Prostate gland (tissue), 2 donors: ENCODE measurements around the gene CHSY1. TPM values are rescaled to one million over a fixed set of nuclear protein-coding genes. Genes with fewer than 3 reads are reported as not detected.

Experiments
- DNase-seq: peaks from one replicate; pipeline ENCODE4 v3.0.0-alpha.2; 2019; ENCODE audit warnings: low spot score
- H3K27ac ChIP-seq, 2 donors: fragments of 200-600 bp; sonication (generic); 2 replicates each; pipeline ENCODE4 v1.5.1; 2017 to 2019
- H3K27me3 ChIP-seq: fragments of 200-600 bp; sonication (generic); replicated peaks from 2 replicates; pipeline ENCODE4 v1.5.1; 2019; ENCODE audit not compliant: insufficient read depth
- H3K36me3 ChIP-seq, 2 donors: fragments of 200-600 bp; sonication (generic); 1 replicate in 1 of 2; 2 replicates in 1 of 2; pipeline versions ENCODE4 v1.5.1 to v1.8.1; 2017 to 2019
- H3K4me1 ChIP-seq: fragments of 200-600 bp; sonication (generic); replicated peaks from 2 replicates; pipeline ENCODE4 v1.5.1; 2019
- H3K4me3 ChIP-seq, 2 donors: fragments of 200-600 bp; sonication (generic); 2 replicates each; pipeline ENCODE4 v1.5.1; 2017 to 2019
- H3K9me3 ChIP-seq: fragments of 200-600 bp; sonication (generic); 2 replicates; pipeline ENCODE4 v1.5.1; 2017
- CTCF ChIP-seq, 4 experiments: fragments of 200-600 bp in 2 of 4; fragments of 450-650 bp in 2 of 4; sonication (generic) in 2 of 4; IDR thresholded peaks; 1 replicate in 3 of 4; 2 replicates in 1 of 4; pipeline ENCODE4 v1.5.1; 2016 to 2019; ENCODE audit warnings: antibody characterized with exemption in 4 of 4, mild to moderate bottlenecking in 2 of 4, moderate library complexity in 2 of 4
- POLR2A ChIP-seq: fragments of 450-650 bp; IDR thresholded peaks from one replicate; pipeline ENCODE4 v1.6.1; 2016; ENCODE audit warnings: antibody characterized with exemption, mild to moderate bottlenecking
- POLR2AphosphoS5 ChIP-seq: sonication (generic); formaldehyde crosslinking; IDR thresholded peaks from one replicate; pipeline ENCODE4 v1.6.1; 2017; ENCODE audit warnings: antibody characterized with exemption
- WGBS: methylation state at CpG from one replicate; pipeline ENCODE4 v1.1.5; 2018; 5-methylcytosine and 5-hydroxymethylcytosine counted together
- intact Hi-C: fragments of 100-400 bp; cut with DNase I; formaldehyde crosslinking; loops from one replicate; pipeline ENCODE4 v1.14.2; 2022
- total RNA-seq, 2 donors: library from RNA; depleted of rRNA; stranded (reverse); fragments of >200 nt; gene quantifications; one replicate each; pipeline ENCODE4 v1.1.0, GENCODE V29; 2016

The CHSY1 gene
- total RNA-seq, 2 donors from 2014 or later, result 30.4 to 46.4 TPM

GRCh38 chr15:101264011-101264410 is 12.2 kb upstream of the CHSY1 start:
- H3K27me3 ChIP-seq, result no peaks in the 10 kb centered on the region
- no peak for DNase-seq
- H3K9me3 ChIP-seq, result no peaks in the 10 kb centered on the region
- H3K36me3 ChIP-seq, result no peaks in the 10 kb centered on the region
- intact Hi-C loops, result no loop called here
- no peaks in the 10 kb centered on the region for H3K4me1 ChIP-seq
- H3K4me3 ChIP-seq, result no peak overlapping the region
- TF ChIP-seq CTCF (IDR thresholded peaks at IDR 0.05), result no peak
- TF ChIP-seq POLR2AphosphoS5, result no peak
- no peak for TF ChIP-seq POLR2A
- no peak overlapping the region for H3K27ac ChIP-seq
- WGBS, result 97% methylated on average over 4 of the region's 4 CpGs

DNA sequence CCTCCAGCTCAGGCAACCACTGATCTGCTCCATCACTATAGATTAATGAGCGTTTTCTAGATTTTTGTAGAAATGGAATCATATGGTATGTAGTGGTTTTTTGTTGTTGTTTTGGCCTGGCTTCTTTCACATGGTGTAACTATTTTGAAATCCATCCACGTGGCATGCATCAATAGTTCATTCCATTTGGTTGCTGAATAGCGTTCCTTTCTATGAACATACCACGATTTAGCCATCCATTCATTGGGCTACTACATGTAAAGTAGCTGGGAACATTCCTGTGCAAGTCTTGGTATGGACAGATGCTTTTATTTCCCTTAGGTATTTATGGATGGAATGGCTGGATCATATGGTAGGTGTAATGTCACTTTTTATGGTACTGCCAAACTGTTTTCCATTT is 10.7 kb upstream of the CHSY1 start:
- Histone ChIP-seq H3K27me3 (no peaks in the 10 kb centered on the region), H3K4me3 (no peak overlapping the region), H3K9me3 (no peaks in the 10 kb centered on the region), H3K36me3 (no peaks in the 10 kb centered on the region), H3K27ac (no peak overlapping the region), H3K4me1 (no peaks in the 10 kb centered on the region)
- DNase-seq, result no peak
- intact Hi-C loops, result no loop called here
- TF ChIP-seq POLR2A (no peak), CTCF (IDR thresholded peaks at IDR 0.05) (no peak), POLR2AphosphoS5 (no peak)
- WGBS, result 77% methylated on average over 4 of the region's 4 CpGs

GRCh38 chr15:101258238-101259144 is 6.6 kb upstream of the CHSY1 start:
- DNase-seq, result peak; percentile 60
- no peak for TF ChIP-seq POLR2A
- TF ChIP-seq CTCF (IDR thresholded peaks at IDR 0.05), result peak; percentile 66 to 93 (median 88)
- TF ChIP-seq POLR2AphosphoS5, result peak; percentile 30
- H3K27me3 ChIP-seq, result no peaks in the 10 kb centered on the region
- intact Hi-C loops, result loop anchor here (2.0 to 10.0 kb wide), 2 partner anchors 244 to 634 kb away; no protein-coding TSS in a partner anchor
- no peak overlapping the region for H3K27ac ChIP-seq
- no peaks in the 10 kb centered on the region for H3K9me3 ChIP-seq
- no peaks in the 10 kb centered on the region for H3K36me3 ChIP-seq
- WGBS, result 34% methylated on average over 11 of the region's 11 CpGs
- H3K4me1 ChIP-seq, result no peaks in the 10 kb centered on the region
- H3K4me3 ChIP-seq, result no peak overlapping the region

GRCh38 chr15:101256757-101257156 is 4.9 kb upstream of the CHSY1 start:
- DNase-seq, result no peak
- Histone ChIP-seq H3K36me3 (no peaks in the 10 kb centered on the region), H3K4me3 (no peak overlapping the region), H3K4me1 (no peaks in the 10 kb centered on the region), H3K27me3 (no peaks in the 10 kb centered on the region), H3K9me3 (no peaks in the 10 kb centered on the region), H3K27ac (no peak overlapping the region)
- TF ChIP-seq CTCF (IDR thresholded peaks at IDR 0.05), result no peak
- no peak for TF ChIP-seq POLR2A
- TF ChIP-seq POLR2AphosphoS5, result no peak
- 92% methylated on average over 6 of the region's 6 CpGs for WGBS
- intact Hi-C loops, result loop anchor here (10.0 kb wide), 1 partner anchor 632 kb away; no protein-coding TSS in a partner anchor
